Measurements from ENCODE around the gene FUT7. TPM values are rescaled to one million over a fixed set of nuclear protein-coding genes. Genes with fewer than 3 reads are reported as not detected.
A peak's percentile ranks its signal among the peaks of the same experiment; 100 is the strongest.

The FUT7 gene
- total and polyA plus RNA-seq, 9 of the 15 experiments (the other 6 are each of a cell fraction or from before 2014, with no cell fraction given): not detected

- H3K4me1 ChIP-seq (replicated peaks in 1 of 2; ENCODE audit: control insufficient read depth in 2 of 2, insufficient read depth in 2 of 2, low read length in 2 of 2): peaks cover 0 to 77% of the 10 kb centered on the region in 2 experiments; a peak in 4 of 5 replicates
- TF ChIP-seq ZNF740 (CRISPR knock-in tag; IDR thresholded peaks at IDR 0.05): peak; percentile 58
- TF ChIP-seq ZNF740 (tag; IDR thresholded peaks at IDR 0.05): no peak
- 0 out of 2 replicates have a peak, but pooled peaks have one; percentile 3 for TF ChIP-seq ZBTB7A (IDR thresholded peaks at IDR 0.05; ENCODE audit: borderline replicate concordance, control insufficient read depth, low read depth, low read length)
- TF ChIP-seq SNAPC5 (CRISPR knock-in tag; IDR thresholded peaks at IDR 0.05): no peak
- no peak overlapping the region for H3K4me3 ChIP-seq
- DNase-seq (ENCODE audit: extremely low read depth in 1 of 4, low spot score in 3 of 4) (no peak), ATAC-seq (no peak), FAIRE-seq (no peak)
- ChIA-PET CTCF (ENCODE audit: low intra/inter-chr PET ratio) (no interaction called here), POLR2A (interaction anchor here (0.6 kb wide), 1 partner anchor 47 kb away, joined by 3 read pairs; the partner anchor contains the start of gene MAN1B1)
- peaks cover 5 to 37% of the 10 kb centered on the region in 2 experiments; a peak in 4 of 5 replicates for H3K27me3 ChIP-seq (ENCODE audit: control insufficient read depth in 2 of 2, insufficient read depth in 2 of 2, low read length in 2 of 2)
- peaks cover 6% of the 10 kb centered on the region; the same call in 1 of the 2 replicates for H4K20me1 ChIP-seq (replicated peaks; ENCODE audit: control insufficient read depth, insufficient read depth, low read length)
- no TSS peak for BruUV-seq (replicated peaks)
- H2AFZ ChIP-seq (ENCODE audit: low read depth, low read length): no peak overlapping the region
- no peak overlapping the region for H3K27ac ChIP-seq (ENCODE audit: extremely low read depth, low read depth, low read length)
- no peaks in the 10 kb centered on the region for H3K79me2 ChIP-seq (ENCODE audit: control insufficient read depth, insufficient read depth, low read length)
- no peaks in the 10 kb centered on the region for H3K36me3 ChIP-seq (ENCODE audit: control insufficient read depth, insufficient read depth, low read length)
- H3K9me3 ChIP-seq (replicated peaks; ENCODE audit: control insufficient read depth, insufficient read depth, low read depth, low read length): no peaks in the 10 kb centered on the region
- 34% methylated on average over 16 of the region's 32 CpGs for WGBS (ENCODE audit: insufficient coverage, low coverage, missing lambda C conversion rate)
- H3K9ac ChIP-seq (ENCODE audit: insufficient read depth in 1 of 2, low read depth in 2 of 2, low read length in 2 of 2): no peak overlapping the region
- H3K9me1 ChIP-seq (ENCODE audit: control insufficient read depth, insufficient read depth, low read length): no peaks in the 10 kb centered on the region
- intact Hi-C loops (cut with micrococcal nuclease): no loop called here
- H3K4me2 ChIP-seq (ENCODE audit: insufficient read depth, low read length): no peak overlapping the region
- in situ Hi-C loops (cut with MboI): loop anchor here (5.0 kb wide), 2 partner anchors 92 to 267 kb away; partner anchors contain the start of gene C8G
Observed at GRCh38 chr9:137039611-137040366, 7.9 kb upstream of the FUT7 start.
